ENCODE data around the gene ELFN1.

The ELFN1 gene

GRCh38 chr7:1700536-1701333, 30.7 kb downstream of the ELFN1 start:
- TF ChIP-seq TAF1 (IDR thresholded peaks at IDR 0.05; ENCODE audit: borderline replicate concordance, insufficient read depth, low read length) (no peak), SIN3A (IDR thresholded peaks at IDR 0.05; ENCODE audit: borderline replicate concordance, insufficient read depth, low read length) (no peak), POLR2AphosphoS5 (IDR thresholded peaks at IDR 0.05; ENCODE audit: low read depth, low read length) (no peak), FOXP2 (optimal IDR thresholded peaks at IDR 0.05; ENCODE audit: borderline replicate concordance, extremely low read depth, extremely low read length, insufficient read depth) (no peak), REST (IDR thresholded peaks at IDR 0.05; ENCODE audit: insufficient read depth in 1 of 2, low read depth in 2 of 2, low read length in 2 of 2) (no peak)

DNA sequence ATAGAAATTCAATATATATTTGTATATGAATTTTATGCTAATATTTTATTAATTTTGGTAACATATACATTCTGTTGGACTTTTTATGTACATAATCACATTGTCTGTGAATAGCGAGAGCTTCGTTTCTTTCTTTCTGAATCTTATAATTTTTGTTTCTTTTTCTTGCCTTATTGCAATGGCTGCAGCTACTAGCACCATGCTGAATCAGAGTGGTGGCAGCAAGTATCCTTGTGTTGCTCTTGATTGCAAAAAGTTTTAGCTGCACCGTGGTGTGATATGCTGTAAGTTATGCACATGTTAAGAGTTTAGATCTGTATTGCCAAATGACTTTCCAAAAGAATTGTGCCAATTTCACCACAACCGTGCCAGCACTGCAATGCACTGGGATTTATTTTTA, 32.6 kb downstream of the ELFN1 start:
- no peak for TF ChIP-seq SIN3A (IDR thresholded peaks at IDR 0.05; ENCODE audit: borderline replicate concordance, insufficient read depth, low read length)

DNA sequence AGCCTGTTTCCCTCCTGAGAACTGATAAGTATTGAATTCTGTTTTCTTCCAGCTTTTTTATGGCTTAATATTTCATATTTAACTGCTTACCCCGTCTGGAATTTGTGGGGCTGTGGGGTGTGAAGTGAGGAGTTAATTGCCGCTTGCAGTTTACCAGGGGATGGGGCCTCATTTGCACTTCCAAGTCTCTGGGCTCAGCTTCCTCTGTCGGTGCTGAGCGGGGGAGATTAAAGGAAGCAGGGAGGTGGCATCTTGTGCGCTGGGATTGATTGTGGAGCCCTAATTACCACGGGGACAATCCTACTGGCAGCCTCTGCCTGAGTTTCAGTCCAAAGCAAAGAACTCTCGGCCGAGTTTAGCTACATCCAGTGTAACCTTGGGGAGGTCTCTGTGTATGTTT, 33.4 kb downstream of the ELFN1 start:
- TF ChIP-seq SIN3A (IDR thresholded peaks at IDR 0.05; ENCODE audit: borderline replicate concordance, insufficient read depth, low read length) (no peak), TAF1 (IDR thresholded peaks at IDR 0.05; ENCODE audit: borderline replicate concordance, insufficient read depth, low read length) (no peak), POLR2AphosphoS5 (IDR thresholded peaks at IDR 0.05; ENCODE audit: low read depth, low read length) (no peak), REST (IDR thresholded peaks at IDR 0.05; ENCODE audit: insufficient read depth in 1 of 2, low read depth in 2 of 2, low read length in 2 of 2) (no peak)

- TF ChIP-seq SIN3A (IDR thresholded peaks at IDR 0.05; ENCODE audit: borderline replicate concordance, insufficient read depth, low read length) (no peak), REST (IDR thresholded peaks at IDR 0.05; ENCODE audit: insufficient read depth in 1 of 2, low read depth in 2 of 2, low read length in 2 of 2) (no peak), FOXP2 (optimal IDR thresholded peaks at IDR 0.05; ENCODE audit: borderline replicate concordance, extremely low read depth, extremely low read length, insufficient read depth) (no peak), TAF1 (IDR thresholded peaks at IDR 0.05; ENCODE audit: borderline replicate concordance, insufficient read depth, low read length) (no peak), POLR2AphosphoS5 (IDR thresholded peaks at IDR 0.05; ENCODE audit: low read depth, low read length) (no peak)
Measured at GRCh38 chr7:1703871-1704810, 34.1 kb downstream of the ELFN1 start.

GRCh38 chr7:1704811-1705738, 35.0 kb downstream of the ELFN1 start:
- TF ChIP-seq FOXP2 (optimal IDR thresholded peaks at IDR 0.05; ENCODE audit: borderline replicate concordance, extremely low read depth, extremely low read length, insufficient read depth), result no peak
- no peak for TF ChIP-seq POLR2AphosphoS5 (IDR thresholded peaks at IDR 0.05; ENCODE audit: low read depth, low read length)
- TF ChIP-seq REST (IDR thresholded peaks at IDR 0.05; ENCODE audit: insufficient read depth in 1 of 2, low read depth in 2 of 2, low read length in 2 of 2), result no peak
- TF ChIP-seq SIN3A (IDR thresholded peaks at IDR 0.05; ENCODE audit: borderline replicate concordance, insufficient read depth, low read length), result no peak
- TF ChIP-seq TAF1 (IDR thresholded peaks at IDR 0.05; ENCODE audit: borderline replicate concordance, insufficient read depth, low read length), result no peak
